ENCODE data around the gene GEMIN4. TPM values are rescaled to one million over a fixed set of nuclear protein-coding genes. Genes with fewer than 3 reads are reported as not detected.

GEMIN4 gene
- polyA plus RNA-seq, 1 of the 3 experiments (the other 2 are of a cell fraction), result 12.5 TPM

DNA sequence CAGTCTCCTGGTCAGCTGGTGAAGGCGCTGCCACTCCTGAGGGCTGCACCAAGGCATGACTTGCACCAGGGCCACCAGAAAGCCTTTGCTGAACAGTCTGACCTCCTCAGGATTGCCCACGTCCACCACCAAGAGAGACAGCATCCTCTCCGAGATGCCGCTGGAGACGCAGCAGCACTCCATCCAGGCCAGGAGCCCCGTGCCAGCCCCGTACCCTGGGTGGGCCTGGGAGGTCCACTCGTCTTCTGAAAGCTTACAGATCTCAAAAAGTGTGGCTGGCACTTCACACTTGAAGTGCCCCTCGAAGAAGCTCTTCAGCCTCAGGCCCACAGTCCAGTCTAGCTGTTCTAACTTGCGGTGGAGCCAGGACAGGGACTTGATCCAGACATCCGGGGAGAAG, 6.7 kb downstream of the GEMIN4 start (continued):
- TF ChIP-seq, protein P1, sequence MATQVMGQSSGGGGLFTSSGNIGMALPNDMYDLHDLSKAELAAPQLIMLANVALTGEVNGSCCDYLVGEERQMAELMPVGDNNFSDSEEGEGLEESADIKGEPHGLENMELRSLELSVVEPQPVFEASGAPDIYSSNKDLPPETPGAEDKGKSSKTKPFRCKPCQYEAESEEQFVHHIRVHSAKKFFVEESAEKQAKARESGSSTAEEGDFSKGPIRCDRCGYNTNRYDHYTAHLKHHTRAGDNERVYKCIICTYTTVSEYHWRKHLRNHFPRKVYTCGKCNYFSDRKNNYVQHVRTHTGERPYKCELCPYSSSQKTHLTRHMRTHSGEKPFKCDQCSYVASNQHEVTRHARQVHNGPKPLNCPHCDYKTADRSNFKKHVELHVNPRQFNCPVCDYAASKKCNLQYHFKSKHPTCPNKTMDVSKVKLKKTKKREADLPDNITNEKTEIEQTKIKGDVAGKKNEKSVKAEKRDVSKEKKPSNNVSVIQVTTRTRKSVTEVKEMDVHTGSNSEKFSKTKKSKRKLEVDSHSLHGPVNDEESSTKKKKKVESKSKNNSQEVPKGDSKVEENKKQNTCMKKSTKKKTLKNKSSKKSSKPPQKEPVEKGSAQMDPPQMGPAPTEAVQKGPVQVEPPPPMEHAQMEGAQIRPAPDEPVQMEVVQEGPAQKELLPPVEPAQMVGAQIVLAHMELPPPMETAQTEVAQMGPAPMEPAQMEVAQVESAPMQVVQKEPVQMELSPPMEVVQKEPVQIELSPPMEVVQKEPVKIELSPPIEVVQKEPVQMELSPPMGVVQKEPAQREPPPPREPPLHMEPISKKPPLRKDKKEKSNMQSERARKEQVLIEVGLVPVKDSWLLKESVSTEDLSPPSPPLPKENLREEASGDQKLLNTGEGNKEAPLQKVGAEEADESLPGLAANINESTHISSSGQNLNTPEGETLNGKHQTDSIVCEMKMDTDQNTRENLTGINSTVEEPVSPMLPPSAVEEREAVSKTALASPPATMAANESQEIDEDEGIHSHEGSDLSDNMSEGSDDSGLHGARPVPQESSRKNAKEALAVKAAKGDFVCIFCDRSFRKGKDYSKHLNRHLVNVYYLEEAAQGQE (IDR thresholded peaks at IDR 0.05; ENCODE audit: low read depth, low read length), result no peak
- TF ChIP-seq RFX5 (IDR thresholded peaks at IDR 0.05; ENCODE audit: low read length), result no peak
- no peak for TF ChIP-seq JUND (IDR thresholded peaks at IDR 0.05)
- no peak for TF ChIP-seq FOXJ3 (CRISPR knock-in tag; IDR thresholded peaks at IDR 0.05)

GRCh38 chr17:744937-745336, 7.1 kb downstream of the GEMIN4 start:
- no peak for DNase-seq
- ChIA-PET POLR2A (no interaction called here), CTCF (interaction anchor here (1.1 to 1.9 kb wide), 3 partner anchors 9 to 333 kb away, joined by 3 to 10 read pairs (median 5); no protein-coding TSS in a partner anchor)
- 83% methylated on average over 7 of the region's 9 CpGs for WGBS (ENCODE audit: low lambda C conversion rate)
- Histone ChIP-seq H3K4me2 (no peak overlapping the region), H3K27me3 (ENCODE audit: insufficient read depth) (no peaks in the 10 kb centered on the region), H4K20me1 (ENCODE audit: insufficient read depth) (no peaks in the 10 kb centered on the region), H3K9me3 (no peaks in the 10 kb centered on the region), H3K4me1 (ENCODE audit: control insufficient read depth in 1 of 2, insufficient read depth in 2 of 2, low read depth in 1 of 2, low read length in 1 of 2) (no peaks in the 10 kb centered on the region; a peak in 1 of 4 replicates), H3K4me3 (ENCODE audit: low read depth in 2 of 2, low read length in 1 of 2) (no peak overlapping the region), H3K79me2 (ENCODE audit: insufficient read depth) (peaks cover 27% of the 10 kb centered on the region), H3K9me2 (no peaks in the 10 kb centered on the region), H3F3A (replicated peaks; ENCODE audit: insufficient read depth) (no peaks in the 10 kb centered on the region), H3K27ac (ENCODE audit: low read depth in 2 of 2, low read length in 1 of 2) (no peak overlapping the region), H2AFZ (ENCODE audit: low read depth) (no peak overlapping the region), H3K36me3 (replicated peaks in 1 of 2; ENCODE audit: control insufficient read depth in 1 of 2, insufficient read depth in 2 of 2, low read length in 1 of 2) (peaks cover 22 to 72% of the 10 kb centered on the region in 2 experiments), H3K9ac (no peak overlapping the region)
- TF ChIP-seq IRF3 (IDR thresholded peaks at IDR 0.05; ENCODE audit: low read depth, low read length) (no peak), GABPA (IDR thresholded peaks at IDR 0.05; ENCODE audit: low read depth) (no peak), YY1 (IDR thresholded peaks at IDR 0.05; ENCODE audit: low read depth) (no peak), RCOR1 (IDR thresholded peaks at IDR 0.05; ENCODE audit: low read length) (no peak), RAD21 (IDR thresholded peaks at IDR 0.05; ENCODE audit: low read length) (no peak), EZH2phosphoT487 (IDR thresholded peaks at IDR 0.05; ENCODE audit: borderline replicate concordance, low read depth) (no peak), GATA2 (CRISPR knock-in tag; IDR thresholded peaks at IDR 0.05) (no peak), MEF2A (IDR thresholded peaks at IDR 0.05; ENCODE audit: borderline replicate concordance, low read depth) (no peak), FOXJ3 (CRISPR knock-in tag; IDR thresholded peaks at IDR 0.05) (no peak), TCF12 (IDR thresholded peaks at IDR 0.05) (no peak), ZBTB33 (IDR thresholded peaks at IDR 0.05; ENCODE audit: borderline replicate concordance, low read depth) (no peak), RXRA (IDR thresholded peaks at IDR 0.05; ENCODE audit: borderline replicate concordance, low read depth) (no peak), TAF1 (IDR thresholded peaks at IDR 0.05; ENCODE audit: borderline replicate concordance, low read depth, low read length) (no peak), RFX5 (IDR thresholded peaks at IDR 0.05; ENCODE audit: low read length) (no peak), NFIC (IDR thresholded peaks at IDR 0.05; ENCODE audit: borderline replicate concordance) (no peak)
- TF ChIP-seq, protein P1 (IDR thresholded peaks at IDR 0.05; ENCODE audit: low read depth, low read length), result no peak
- TF ChIP-seq, protein P2, sequence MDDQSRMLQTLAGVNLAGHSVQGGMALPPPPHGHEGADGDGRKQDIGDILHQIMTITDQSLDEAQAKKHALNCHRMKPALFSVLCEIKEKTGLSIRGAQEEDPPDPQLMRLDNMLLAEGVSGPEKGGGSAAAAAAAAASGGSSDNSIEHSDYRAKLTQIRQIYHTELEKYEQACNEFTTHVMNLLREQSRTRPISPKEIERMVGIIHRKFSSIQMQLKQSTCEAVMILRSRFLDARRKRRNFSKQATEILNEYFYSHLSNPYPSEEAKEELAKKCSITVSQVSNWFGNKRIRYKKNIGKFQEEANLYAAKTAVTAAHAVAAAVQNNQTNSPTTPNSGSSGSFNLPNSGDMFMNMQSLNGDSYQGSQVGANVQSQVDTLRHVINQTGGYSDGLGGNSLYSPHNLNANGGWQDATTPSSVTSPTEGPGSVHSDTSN (IDR thresholded peaks at IDR 0.05), result no peak
